Stimulated activated CD4-positive, alpha-beta T cell treated with anti-CD3 and anti-CD28 coated beads, Interleukin-2, amount 100 ng/mL, for 4 hours (primary cell): Measurements from ENCODE around the gene ECT2.
"Not testable (repeated sequence)": the region's sequence is repeated elsewhere in the genome, so short reads cannot be mapped to it uniquely, and the experiment has no call there.

Source experiments
- DNase-seq: peaks from one replicate; pipeline ENCODE4 v3.0.0-alpha.2; 2020; ENCODE audit warnings: low read depth

Gene ECT2

GRCh38 chr3:172866726-172867350 lies 116.3 kb downstream of the ECT2 start:
- DNase-seq, result not testable (repeated sequence)

- no peak for DNase-seq
These were observed 118.2 kb downstream of the ECT2 start for GRCh38 chr3:172868582-172869200.

- DNase-seq, result no peak
These were observed 118.8 kb downstream of the ECT2 start for GRCh38 chr3:172869368-172869771.

GRCh38 chr3:172869784-172870518 lies 119.4 kb downstream of the ECT2 start:
- DNase-seq, result no peak
